ENCODE measurements around the gene QPRT. TPM values are rescaled to one million over a fixed set of nuclear protein-coding genes. Genes with fewer than 3 reads are reported as not detected.
A peak's percentile ranks its signal among the peaks of the same experiment; 100 is the strongest.
"Not testable (repeated sequence)": the region's sequence is repeated elsewhere in the genome, so short reads cannot be mapped to it uniquely, and the experiment has no call there.

QPRT gene
- total and polyA plus RNA-seq, 2 donors (not counting 1 experiment from before 2014, with no cell fraction given): 0.06 to 0.22 TPM

DNA sequence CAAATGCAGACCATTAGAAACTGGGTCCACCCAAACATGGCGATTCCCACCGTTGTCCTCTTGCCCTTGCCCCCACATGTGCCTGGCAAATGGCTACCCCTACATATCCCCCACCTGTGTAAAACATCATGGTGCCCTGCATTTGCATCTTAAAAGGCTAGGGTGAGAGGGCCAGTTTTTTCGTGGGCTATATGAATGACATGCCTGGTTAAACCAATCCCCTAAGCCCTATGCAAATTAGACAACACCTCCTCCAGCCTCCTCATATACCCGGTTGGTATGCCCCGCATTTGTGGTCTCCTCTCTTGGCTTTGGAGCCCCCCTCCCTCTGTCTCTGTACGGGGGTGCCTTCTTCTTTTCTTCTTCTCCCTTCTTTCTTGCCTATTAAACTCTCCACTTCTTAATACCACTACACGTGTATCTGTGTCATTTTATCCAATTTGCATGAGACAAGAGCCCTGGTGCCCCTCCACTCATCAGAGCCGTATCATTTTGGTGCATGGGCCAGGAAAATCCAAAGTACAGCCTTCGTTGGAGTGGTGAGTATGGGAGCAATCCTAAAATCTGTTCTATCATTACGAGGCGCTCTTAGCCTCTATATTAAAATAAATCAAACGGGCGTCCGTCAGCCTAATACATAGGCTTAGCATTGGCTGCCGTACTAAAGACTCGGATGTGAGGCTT lies 30.1 kb downstream of the QPRT start:
- Mint-ChIP-seq H3K27me3 (peaks cover 8% of the 10 kb centered on the region), H3K9me3 (ENCODE audit: insufficient read depth) (no peaks in the 10 kb centered on the region), H3K4me1 (peaks cover 23% of the 10 kb centered on the region), H3K4me3 (peak overlapping the region; percentile 15), H3K27ac (no peak overlapping the region)
- Histone ChIP-seq H3K4me2 (replicated peaks; ENCODE audit: low read depth, low read length, poor library complexity, severe bottlenecking) (peak overlapping the region; percentile 15), H3K79me2 (ENCODE audit: control insufficient read depth, insufficient read depth, low read length) (no peaks in the 10 kb centered on the region), H3K9ac (ENCODE audit: low read length) (no peak overlapping the region), H3K4me1 (ENCODE audit: control insufficient read depth in 2 of 2, insufficient read depth in 2 of 2, low read length in 2 of 2) (peaks cover 19 to 21% of the 10 kb centered on the region in 2 donors), H3K27ac (ENCODE audit: low read length in 2 of 2) (no peak overlapping the region), H3K36me3 (replicated peaks in 1 of 2; ENCODE audit: control extremely low read depth in 1 of 2, control insufficient read depth in 1 of 2, extremely low read depth in 1 of 2, insufficient read depth in 2 of 2, low read length in 1 of 2) (no peaks in the 10 kb centered on the region), H3K9me3 (ENCODE audit: control extremely low read depth in 1 of 3, control insufficient read depth in 2 of 3, insufficient read depth in 1 of 3, low read length in 2 of 3) (no peaks in the 10 kb centered on the region), H4K20me1 (ENCODE audit: control insufficient read depth, insufficient read depth, low read length, poor library complexity, severe bottlenecking) (no peaks in the 10 kb centered on the region), H3K27me3 (replicated peaks in 1 of 4; ENCODE audit: control extremely low read depth in 1 of 4, control insufficient read depth in 3 of 4, insufficient read depth in 4 of 4, low read length in 3 of 4) (no peaks in the 10 kb centered on the region), H2AFZ (ENCODE audit: insufficient read depth, low read depth, low read length, poor library complexity, severe bottlenecking) (peak overlapping the region; percentile 10), H3K4me3 (ENCODE audit: control extremely low read depth in 1 of 5, extremely low read depth in 1 of 5, insufficient read depth in 1 of 5, low read depth in 2 of 5, low read length in 4 of 5) (no peak overlapping the region)
- POLR2A ChIA-PET: no interaction called here
- ATAC-seq (ENCODE audit: low read depth) (no peak), DNase-seq (no peak)
- TF ChIP-seq EZH2 (IDR thresholded peaks at IDR 0.05; ENCODE audit: borderline replicate concordance, insufficient read depth, low read depth, low read length, poor library complexity, severe bottlenecking): no peak
- TF ChIP-seq, protein P1, sequence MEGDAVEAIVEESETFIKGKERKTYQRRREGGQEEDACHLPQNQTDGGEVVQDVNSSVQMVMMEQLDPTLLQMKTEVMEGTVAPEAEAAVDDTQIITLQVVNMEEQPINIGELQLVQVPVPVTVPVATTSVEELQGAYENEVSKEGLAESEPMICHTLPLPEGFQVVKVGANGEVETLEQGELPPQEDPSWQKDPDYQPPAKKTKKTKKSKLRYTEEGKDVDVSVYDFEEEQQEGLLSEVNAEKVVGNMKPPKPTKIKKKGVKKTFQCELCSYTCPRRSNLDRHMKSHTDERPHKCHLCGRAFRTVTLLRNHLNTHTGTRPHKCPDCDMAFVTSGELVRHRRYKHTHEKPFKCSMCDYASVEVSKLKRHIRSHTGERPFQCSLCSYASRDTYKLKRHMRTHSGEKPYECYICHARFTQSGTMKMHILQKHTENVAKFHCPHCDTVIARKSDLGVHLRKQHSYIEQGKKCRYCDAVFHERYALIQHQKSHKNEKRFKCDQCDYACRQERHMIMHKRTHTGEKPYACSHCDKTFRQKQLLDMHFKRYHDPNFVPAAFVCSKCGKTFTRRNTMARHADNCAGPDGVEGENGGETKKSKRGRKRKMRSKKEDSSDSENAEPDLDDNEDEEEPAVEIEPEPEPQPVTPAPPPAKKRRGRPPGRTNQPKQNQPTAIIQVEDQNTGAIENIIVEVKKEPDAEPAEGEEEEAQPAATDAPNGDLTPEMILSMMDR (IDR thresholded peaks at IDR 0.05): no peak
- intact Hi-C loops (cut with micrococcal nuclease): no loop called here
- WGBS (ENCODE audit: insufficient coverage): 55% methylated on average over 5 of the region's 16 CpGs
- CTCF ChIA-PET: interaction anchor here (0.6 to 4.5 kb wide), 8 partner anchors 8 to 139 kb away, joined by 3 to 60 read pairs (median 4); partner anchors contain the start of gene MVP

DNA sequence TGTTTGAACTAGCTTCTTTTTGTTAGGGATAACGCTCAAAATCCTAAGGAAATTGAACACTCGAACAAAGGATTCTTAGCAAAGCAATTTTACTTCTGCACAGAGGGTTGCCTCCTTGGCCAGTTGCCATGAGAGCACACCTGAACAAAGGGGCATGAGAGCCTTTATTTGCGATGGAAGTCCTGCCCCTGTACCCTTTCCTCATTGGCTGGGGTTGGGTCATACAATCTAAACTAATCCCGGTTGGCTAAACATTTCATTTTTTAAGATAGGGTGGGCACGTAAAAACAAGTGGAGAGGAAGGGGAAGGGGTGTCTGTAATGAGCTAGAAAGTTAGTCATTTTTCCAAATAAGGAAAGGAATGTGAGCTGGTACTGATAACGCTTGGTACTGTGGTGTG lies 30.7 kb downstream of the QPRT start:
- Histone ChIP-seq H3K4me2 (replicated peaks; ENCODE audit: low read depth, low read length, poor library complexity, severe bottlenecking) (peak overlapping the region; percentile 58), H3K4me1 (ENCODE audit: control insufficient read depth in 2 of 2, insufficient read depth in 2 of 2, low read length in 2 of 2) (peaks cover 19 to 21% of the 10 kb centered on the region in 2 donors)
- CTCF ChIA-PET: interaction anchor here (0.6 to 4.5 kb wide), 10 partner anchors 9 to 138 kb away, joined by 3 to 60 read pairs (median 4); partner anchors contain the start of gene MVP
- H3K4me3 Mint-ChIP-seq; H3K36me3 ChIP-seq (replicated peaks in 1 of 2; ENCODE audit: control extremely low read depth in 1 of 2, control insufficient read depth in 1 of 2, extremely low read depth in 1 of 2, insufficient read depth in 2 of 2, low read length in 1 of 2); H3K9me3 ChIP-seq (ENCODE audit: control extremely low read depth in 1 of 3, control insufficient read depth in 2 of 3, insufficient read depth in 1 of 3, low read length in 2 of 3); H3K27me3 ChIP-seq (replicated peaks in 1 of 4; ENCODE audit: control extremely low read depth in 1 of 4, control insufficient read depth in 3 of 4, insufficient read depth in 4 of 4, low read length in 3 of 4); POLR2A ChIA-PET; H2AFZ ChIP-seq (ENCODE audit: insufficient read depth, low read depth, low read length, poor library complexity, severe bottlenecking); DNase-seq; H3K27me3 Mint-ChIP-seq; ATAC-seq (ENCODE audit: low read depth); H3K27ac ChIP-seq (ENCODE audit: low read length in 2 of 2); H3K9me3 Mint-ChIP-seq (ENCODE audit: insufficient read depth); H3K4me3 ChIP-seq (ENCODE audit: control extremely low read depth in 1 of 5, extremely low read depth in 1 of 5, insufficient read depth in 1 of 5, low read depth in 2 of 5, low read length in 4 of 5); H3K9ac ChIP-seq (ENCODE audit: low read length); H3K79me2 ChIP-seq (ENCODE audit: control insufficient read depth, insufficient read depth, low read length); H4K20me1 ChIP-seq (ENCODE audit: control insufficient read depth, insufficient read depth, low read length, poor library complexity, severe bottlenecking); H3K27ac Mint-ChIP-seq: not testable (repeated sequence)
- peaks cover 23% of the 10 kb centered on the region for H3K4me1 Mint-ChIP-seq
- intact Hi-C loops (cut with micrococcal nuclease): loop anchor here (1.0 kb wide), 2 partner anchors 9 to 17 kb away; no protein-coding TSS in a partner anchor
- WGBS (ENCODE audit: insufficient coverage): 81% methylated on average over 4 of the region's 6 CpGs

Data from B cell (primary cell).